ENCODE data around the gene APOL2. TPM values are rescaled to one million over a fixed set of nuclear protein-coding genes. Genes with fewer than 3 reads are reported as not detected.
"Not testable (repeated sequence)": the region's sequence is repeated elsewhere in the genome, so short reads cannot be mapped to it uniquely, and the experiment has no call there.

APOL2 gene
- total RNA-seq, 1 donor from 2014 or later: 44.4 TPM

GRCh38 chr22:36263216-36263673 lies 23.9 kb upstream of the APOL2 start:
- peak; percentile 90 for ATAC-seq
- DNase-seq (ENCODE audit: low spot score): peak; percentile 86

GRCh38 chr22:36262307-36262706 lies 23.0 kb upstream of the APOL2 start:
- not testable (repeated sequence) for ATAC-seq; DNase-seq (ENCODE audit: low spot score)

GRCh38 chr22:36261675-36262074 lies 22.3 kb upstream of the APOL2 start:
- not testable (repeated sequence) for ATAC-seq; DNase-seq (ENCODE audit: low spot score)

GRCh38 chr22:36259615-36260300 lies 20.4 kb upstream of the APOL2 start:
- DNase-seq (ENCODE audit: low spot score) (no peak), ATAC-seq (no peak)

GRCh38 chr22:36258701-36259614 lies 19.6 kb upstream of the APOL2 start:
- no peak for DNase-seq (ENCODE audit: low spot score)
- ATAC-seq: no peak

GRCh38 chr22:36257948-36258670 lies 18.8 kb upstream of the APOL2 start:
- ATAC-seq (no peak), DNase-seq (ENCODE audit: low spot score) (no peak)

GRCh38 chr22:36257308-36257707 lies 18.0 kb upstream of the APOL2 start:
- ATAC-seq: no peak
- no peak for DNase-seq (ENCODE audit: low spot score)

GRCh38 chr22:36256478-36256877 lies 17.2 kb upstream of the APOL2 start:
- no peak for ATAC-seq
- DNase-seq (ENCODE audit: low spot score): no peak

- ATAC-seq; DNase-seq (ENCODE audit: low spot score): not testable (repeated sequence)
Observed at GRCh38 chr22:36255572-36255971, 16.2 kb upstream of the APOL2 start.

GRCh38 chr22:36253523-36254490 lies 14.5 kb upstream of the APOL2 start:
- DNase-seq (ENCODE audit: low spot score) (no peak), ATAC-seq (peak; percentile 59)

- DNase-seq (ENCODE audit: low spot score): no peak
- peak; percentile 87 for ATAC-seq
Observed at GRCh38 chr22:36252754-36253522, 13.6 kb upstream of the APOL2 start, which contains the start of gene APOL1. TSS of gene APOL1 (plus strand) at chr22:36253133. CDS start at chr22:36254956, 1,823 bp downstream.

- ATAC-seq; DNase-seq (ENCODE audit: low spot score): not testable (repeated sequence)
Observed at GRCh38 chr22:36251979-36252608, 12.8 kb upstream of the APOL2 start.

- ATAC-seq; DNase-seq (ENCODE audit: low spot score): not testable (repeated sequence)
Observed at GRCh38 chr22:36250292-36250960, 11.1 kb upstream of the APOL2 start.

GRCh38 chr22:36249160-36249559 lies 9.8 kb upstream of the APOL2 start:
- no peak for DNase-seq (ENCODE audit: low spot score)
- no peak for ATAC-seq

GRCh38 chr22:36247955-36248354 lies 8.6 kb upstream of the APOL2 start:
- ATAC-seq (no peak), DNase-seq (ENCODE audit: low spot score) (no peak)

- DNase-seq (ENCODE audit: low spot score): peak; percentile 28
- ATAC-seq: no peak
Observed at GRCh38 chr22:36246718-36247117, 7.4 kb upstream of the APOL2 start.

- DNase-seq (ENCODE audit: low spot score): peak; percentile 63
- ATAC-seq: peak; percentile 91
Observed at GRCh38 chr22:36245805-36246356, 6.6 kb upstream of the APOL2 start.

All from left lobe of liver (tissue), 2 donors.